ENCODE results near the gene BRF1. TPM values are rescaled to one million over a fixed set of nuclear protein-coding genes. Genes with fewer than 3 reads are reported as not detected.

The BRF1 gene
- total RNA-seq, 1 experiment from 2014 or later = 26.4 TPM

DNA sequence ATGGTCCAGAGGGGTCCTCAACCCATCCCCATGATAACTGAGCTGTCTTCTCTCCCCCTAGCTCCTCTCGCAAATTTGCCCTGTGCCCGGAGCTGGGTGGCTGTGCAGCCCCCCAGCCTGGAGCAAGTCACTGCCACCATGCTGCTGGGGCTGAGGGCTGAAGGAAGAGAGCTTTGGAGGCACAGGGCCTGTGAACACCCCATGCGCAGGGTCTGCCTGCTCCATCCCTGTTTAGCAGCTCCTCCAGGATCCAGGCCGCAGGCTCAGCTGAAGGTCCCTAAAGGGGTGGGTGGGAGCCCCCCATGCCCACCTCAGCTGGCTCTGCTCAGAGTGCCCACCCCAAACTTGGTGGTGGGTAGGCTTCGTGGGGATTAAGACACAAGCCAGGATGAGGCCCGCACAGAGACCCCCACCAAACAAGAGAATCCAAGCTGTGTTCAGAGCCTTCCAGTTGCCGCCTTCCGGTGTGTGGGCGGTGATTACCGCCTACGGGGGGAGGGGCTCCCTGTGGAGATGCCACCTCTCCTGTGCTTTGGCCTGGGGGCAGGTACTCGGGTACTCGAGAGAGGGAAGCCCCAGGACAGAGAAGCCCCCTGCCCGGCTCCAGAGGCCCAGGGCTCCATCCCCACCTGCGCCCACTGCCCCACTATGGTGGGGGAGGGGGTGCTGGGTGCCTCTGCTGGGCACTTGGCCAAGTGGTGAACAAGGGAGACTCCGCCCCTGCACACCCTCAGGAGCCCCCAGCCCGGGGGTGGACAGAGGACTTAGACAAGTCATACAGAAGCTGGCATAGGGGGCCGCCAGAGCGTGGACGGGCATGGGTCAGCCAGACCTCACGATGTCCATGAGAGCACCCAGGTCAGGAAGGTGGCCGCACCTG is 130.8 kb downstream of the BRF1 start:
- ATAC-seq (no peak), DNase-seq (ENCODE audit: low spot score) (no peak)
- TF ChIP-seq, protein P1, sequence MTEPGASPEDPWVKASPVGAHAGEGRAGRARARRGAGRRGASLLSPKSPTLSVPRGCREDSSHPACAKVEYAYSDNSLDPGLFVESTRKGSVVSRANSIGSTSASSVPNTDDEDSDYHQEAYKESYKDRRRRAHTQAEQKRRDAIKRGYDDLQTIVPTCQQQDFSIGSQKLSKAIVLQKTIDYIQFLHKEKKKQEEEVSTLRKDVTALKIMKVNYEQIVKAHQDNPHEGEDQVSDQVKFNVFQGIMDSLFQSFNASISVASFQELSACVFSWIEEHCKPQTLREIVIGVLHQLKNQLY (CRISPR knock-in tag; IDR thresholded peaks at IDR 0.05) = no peak
- TF ChIP-seq, protein P2, sequence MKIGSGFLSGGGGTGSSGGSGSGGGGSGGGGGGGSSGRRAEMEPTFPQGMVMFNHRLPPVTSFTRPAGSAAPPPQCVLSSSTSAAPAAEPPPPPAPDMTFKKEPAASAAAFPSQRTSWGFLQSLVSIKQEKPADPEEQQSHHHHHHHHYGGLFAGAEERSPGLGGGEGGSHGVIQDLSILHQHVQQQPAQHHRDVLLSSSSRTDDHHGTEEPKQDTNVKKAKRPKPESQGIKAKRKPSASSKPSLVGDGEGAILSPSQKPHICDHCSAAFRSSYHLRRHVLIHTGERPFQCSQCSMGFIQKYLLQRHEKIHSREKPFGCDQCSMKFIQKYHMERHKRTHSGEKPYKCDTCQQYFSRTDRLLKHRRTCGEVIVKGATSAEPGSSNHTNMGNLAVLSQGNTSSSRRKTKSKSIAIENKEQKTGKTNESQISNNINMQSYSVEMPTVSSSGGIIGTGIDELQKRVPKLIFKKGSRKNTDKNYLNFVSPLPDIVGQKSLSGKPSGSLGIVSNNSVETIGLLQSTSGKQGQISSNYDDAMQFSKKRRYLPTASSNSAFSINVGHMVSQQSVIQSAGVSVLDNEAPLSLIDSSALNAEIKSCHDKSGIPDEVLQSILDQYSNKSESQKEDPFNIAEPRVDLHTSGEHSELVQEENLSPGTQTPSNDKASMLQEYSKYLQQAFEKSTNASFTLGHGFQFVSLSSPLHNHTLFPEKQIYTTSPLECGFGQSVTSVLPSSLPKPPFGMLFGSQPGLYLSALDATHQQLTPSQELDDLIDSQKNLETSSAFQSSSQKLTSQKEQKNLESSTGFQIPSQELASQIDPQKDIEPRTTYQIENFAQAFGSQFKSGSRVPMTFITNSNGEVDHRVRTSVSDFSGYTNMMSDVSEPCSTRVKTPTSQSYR (CRISPR knock-in tag; IDR thresholded peaks at IDR 0.05) = no peak
- TF ChIP-seq, protein P3, sequence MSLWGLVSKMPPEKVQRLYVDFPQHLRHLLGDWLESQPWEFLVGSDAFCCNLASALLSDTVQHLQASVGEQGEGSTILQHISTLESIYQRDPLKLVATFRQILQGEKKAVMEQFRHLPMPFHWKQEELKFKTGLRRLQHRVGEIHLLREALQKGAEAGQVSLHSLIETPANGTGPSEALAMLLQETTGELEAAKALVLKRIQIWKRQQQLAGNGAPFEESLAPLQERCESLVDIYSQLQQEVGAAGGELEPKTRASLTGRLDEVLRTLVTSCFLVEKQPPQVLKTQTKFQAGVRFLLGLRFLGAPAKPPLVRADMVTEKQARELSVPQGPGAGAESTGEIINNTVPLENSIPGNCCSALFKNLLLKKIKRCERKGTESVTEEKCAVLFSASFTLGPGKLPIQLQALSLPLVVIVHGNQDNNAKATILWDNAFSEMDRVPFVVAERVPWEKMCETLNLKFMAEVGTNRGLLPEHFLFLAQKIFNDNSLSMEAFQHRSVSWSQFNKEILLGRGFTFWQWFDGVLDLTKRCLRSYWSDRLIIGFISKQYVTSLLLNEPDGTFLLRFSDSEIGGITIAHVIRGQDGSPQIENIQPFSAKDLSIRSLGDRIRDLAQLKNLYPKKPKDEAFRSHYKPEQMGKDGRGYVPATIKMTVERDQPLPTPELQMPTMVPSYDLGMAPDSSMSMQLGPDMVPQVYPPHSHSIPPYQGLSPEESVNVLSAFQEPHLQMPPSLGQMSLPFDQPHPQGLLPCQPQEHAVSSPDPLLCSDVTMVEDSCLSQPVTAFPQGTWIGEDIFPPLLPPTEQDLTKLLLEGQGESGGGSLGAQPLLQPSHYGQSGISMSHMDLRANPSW (CRISPR knock-in tag; conservative IDR thresholded peaks at IDR 0.05; ENCODE audit: low read depth) = no peak
- TF ChIP-seq, protein P4, sequence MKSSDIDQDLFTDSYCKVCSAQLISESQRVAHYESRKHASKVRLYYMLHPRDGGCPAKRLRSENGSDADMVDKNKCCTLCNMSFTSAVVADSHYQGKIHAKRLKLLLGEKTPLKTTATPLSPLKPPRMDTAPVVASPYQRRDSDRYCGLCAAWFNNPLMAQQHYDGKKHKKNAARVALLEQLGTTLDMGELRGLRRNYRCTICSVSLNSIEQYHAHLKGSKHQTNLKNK (CRISPR knock-in tag; IDR thresholded peaks at IDR 0.05) = no peak
- no peak for TF ChIP-seq PRRX2 (CRISPR knock-in tag; IDR thresholded peaks at IDR 0.05)
- TF ChIP-seq, protein P5, sequence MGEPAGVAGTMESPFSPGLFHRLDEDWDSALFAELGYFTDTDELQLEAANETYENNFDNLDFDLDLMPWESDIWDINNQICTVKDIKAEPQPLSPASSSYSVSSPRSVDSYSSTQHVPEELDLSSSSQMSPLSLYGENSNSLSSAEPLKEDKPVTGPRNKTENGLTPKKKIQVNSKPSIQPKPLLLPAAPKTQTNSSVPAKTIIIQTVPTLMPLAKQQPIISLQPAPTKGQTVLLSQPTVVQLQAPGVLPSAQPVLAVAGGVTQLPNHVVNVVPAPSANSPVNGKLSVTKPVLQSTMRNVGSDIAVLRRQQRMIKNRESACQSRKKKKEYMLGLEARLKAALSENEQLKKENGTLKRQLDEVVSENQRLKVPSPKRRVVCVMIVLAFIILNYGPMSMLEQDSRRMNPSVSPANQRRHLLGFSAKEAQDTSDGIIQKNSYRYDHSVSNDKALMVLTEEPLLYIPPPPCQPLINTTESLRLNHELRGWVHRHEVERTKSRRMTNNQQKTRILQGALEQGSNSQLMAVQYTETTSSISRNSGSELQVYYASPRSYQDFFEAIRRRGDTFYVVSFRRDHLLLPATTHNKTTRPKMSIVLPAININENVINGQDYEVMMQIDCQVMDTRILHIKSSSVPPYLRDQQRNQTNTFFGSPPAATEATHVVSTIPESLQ (CRISPR knock-in tag; IDR thresholded peaks at IDR 0.05) = no peak
- H3K9me3 Mint-ChIP-seq = no peaks in the 10 kb centered on the region
- H3K36me3 Mint-ChIP-seq = no peaks in the 10 kb centered on the region
- H3K4me1 Mint-ChIP-seq = no peaks in the 10 kb centered on the region
- ChIA-PET CTCF (interaction anchor here (0.6 to 7.4 kb wide), 20 partner anchors 12 to 483 kb away, joined by 3 to 107 read pairs (median 4); partner anchors contain the start of genes BRF1, BTBD6, NUDT14 and PACS2), POLR2A (no interaction called here)
- peak overlapping the region; percentile 63 for H3K4me3 Mint-ChIP-seq
- H3K27ac Mint-ChIP-seq = no peak overlapping the region
- H3K27me3 Mint-ChIP-seq (ENCODE audit: low read depth) = peaks cover 15% of the 10 kb centered on the region

DNA sequence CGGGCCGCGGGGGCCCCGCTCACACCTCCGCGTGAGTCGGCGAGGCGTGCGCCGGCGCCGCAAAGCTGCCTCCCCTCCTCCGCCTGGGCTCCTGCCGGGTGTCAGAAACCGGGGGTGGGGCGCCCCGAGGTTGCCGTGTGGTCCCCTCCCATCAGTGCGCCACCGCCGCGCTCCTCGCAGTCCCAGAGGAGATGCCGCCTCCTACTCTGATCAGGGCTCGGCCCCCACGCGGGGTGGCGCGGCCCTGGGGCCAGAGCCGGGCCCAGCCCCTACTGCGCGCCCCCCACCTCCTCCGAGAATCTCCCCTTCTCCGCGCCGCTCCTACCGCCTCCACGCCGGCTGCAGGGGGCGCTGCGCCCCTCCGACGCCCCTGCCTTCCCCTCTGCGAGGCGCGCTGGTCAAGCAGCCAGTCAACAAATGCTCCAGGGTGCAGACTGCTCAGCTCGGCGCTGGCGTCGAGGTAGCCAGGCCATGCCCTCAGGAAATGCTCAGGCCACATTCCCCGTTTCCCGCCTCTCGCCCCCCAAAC is 131.8 kb downstream of the BRF1 start:
- ChIA-PET CTCF (interaction anchor here (0.6 to 7.4 kb wide), 26 partner anchors 13 to 1036 kb away, joined by 3 to 107 read pairs (median 4); partner anchors contain the start of genes BRF1, BTBD6, NUDT14 and PACS2), POLR2A (no interaction called here)
- ATAC-seq (peak; percentile 68), DNase-seq (ENCODE audit: low spot score) (peak; percentile 76)
- H3K9me3 Mint-ChIP-seq = no peaks in the 10 kb centered on the region
- peak overlapping the region; percentile 63 for H3K4me3 Mint-ChIP-seq
- H3K4me1 Mint-ChIP-seq = no peaks in the 10 kb centered on the region
- H3K36me3 Mint-ChIP-seq = no peaks in the 10 kb centered on the region
- peaks cover 15% of the 10 kb centered on the region for H3K27me3 Mint-ChIP-seq (ENCODE audit: low read depth)
- no peak overlapping the region for H3K27ac Mint-ChIP-seq
- TF ChIP-seq, protein P6, sequence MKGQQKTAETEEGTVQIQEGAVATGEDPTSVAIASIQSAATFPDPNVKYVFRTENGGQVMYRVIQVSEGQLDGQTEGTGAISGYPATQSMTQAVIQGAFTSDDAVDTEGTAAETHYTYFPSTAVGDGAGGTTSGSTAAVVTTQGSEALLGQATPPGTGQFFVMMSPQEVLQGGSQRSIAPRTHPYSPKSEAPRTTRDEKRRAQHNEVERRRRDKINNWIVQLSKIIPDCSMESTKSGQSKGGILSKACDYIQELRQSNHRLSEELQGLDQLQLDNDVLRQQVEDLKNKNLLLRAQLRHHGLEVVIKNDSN (CRISPR knock-in tag; IDR thresholded peaks at IDR 0.05) = no peak
- peak; percentile 60; the same call in 1 of the 2 replicates for TF ChIP-seq ZNF423 (CRISPR knock-in tag; IDR thresholded peaks at IDR 0.05)
- no peak for TF ChIP-seq NFATC4 (CRISPR knock-in tag; IDR thresholded peaks at IDR 0.05)
- TF ChIP-seq, protein P7, sequence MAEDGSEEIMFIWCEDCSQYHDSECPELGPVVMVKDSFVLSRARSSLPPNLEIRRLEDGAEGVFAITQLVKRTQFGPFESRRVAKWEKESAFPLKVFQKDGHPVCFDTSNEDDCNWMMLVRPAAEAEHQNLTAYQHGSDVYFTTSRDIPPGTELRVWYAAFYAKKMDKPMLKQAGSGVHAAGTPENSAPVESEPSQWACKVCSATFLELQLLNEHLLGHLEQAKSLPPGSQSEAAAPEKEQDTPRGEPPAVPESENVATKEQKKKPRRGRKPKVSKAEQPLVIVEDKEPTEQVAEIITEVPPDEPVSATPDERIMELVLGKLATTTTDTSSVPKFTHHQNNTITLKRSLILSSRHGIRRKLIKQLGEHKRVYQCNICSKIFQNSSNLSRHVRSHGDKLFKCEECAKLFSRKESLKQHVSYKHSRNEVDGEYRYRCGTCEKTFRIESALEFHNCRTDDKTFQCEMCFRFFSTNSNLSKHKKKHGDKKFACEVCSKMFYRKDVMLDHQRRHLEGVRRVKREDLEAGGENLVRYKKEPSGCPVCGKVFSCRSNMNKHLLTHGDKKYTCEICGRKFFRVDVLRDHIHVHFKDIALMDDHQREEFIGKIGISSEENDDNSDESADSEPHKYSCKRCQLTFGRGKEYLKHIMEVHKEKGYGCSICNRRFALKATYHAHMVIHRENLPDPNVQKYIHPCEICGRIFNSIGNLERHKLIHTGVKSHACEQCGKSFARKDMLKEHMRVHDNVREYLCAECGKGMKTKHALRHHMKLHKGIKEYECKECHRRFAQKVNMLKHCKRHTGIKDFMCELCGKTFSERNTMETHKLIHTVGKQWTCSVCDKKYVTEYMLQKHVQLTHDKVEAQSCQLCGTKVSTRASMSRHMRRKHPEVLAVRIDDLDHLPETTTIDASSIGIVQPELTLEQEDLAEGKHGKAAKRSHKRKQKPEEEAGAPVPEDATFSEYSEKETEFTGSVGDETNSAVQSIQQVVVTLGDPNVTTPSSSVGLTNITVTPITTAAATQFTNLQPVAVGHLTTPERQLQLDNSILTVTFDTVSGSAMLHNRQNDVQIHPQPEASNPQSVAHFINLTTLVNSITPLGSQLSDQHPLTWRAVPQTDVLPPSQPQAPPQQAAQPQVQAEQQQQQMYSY (CRISPR knock-in tag; IDR thresholded peaks at IDR 0.05) = no peak
- TF ChIP-seq, protein P8, sequence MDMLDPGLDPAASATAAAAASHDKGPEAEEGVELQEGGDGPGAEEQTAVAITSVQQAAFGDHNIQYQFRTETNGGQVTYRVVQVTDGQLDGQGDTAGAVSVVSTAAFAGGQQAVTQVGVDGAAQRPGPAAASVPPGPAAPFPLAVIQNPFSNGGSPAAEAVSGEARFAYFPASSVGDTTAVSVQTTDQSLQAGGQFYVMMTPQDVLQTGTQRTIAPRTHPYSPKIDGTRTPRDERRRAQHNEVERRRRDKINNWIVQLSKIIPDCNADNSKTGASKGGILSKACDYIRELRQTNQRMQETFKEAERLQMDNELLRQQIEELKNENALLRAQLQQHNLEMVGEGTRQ (CRISPR knock-in tag; IDR thresholded peaks at IDR 0.05) = no peak
- no peak for TF ChIP-seq NR1H2 (CRISPR knock-in tag; IDR thresholded peaks at IDR 0.05)
- TF ChIP-seq ZNF121 (CRISPR knock-in tag; IDR thresholded peaks at IDR 0.05) = peak; percentile 78; the same call in 1 of the 2 replicates
- no peak for TF ChIP-seq ZNF396 (CRISPR knock-in tag; IDR thresholded peaks at IDR 0.05; ENCODE audit: borderline replicate concordance)
- TF ChIP-seq, protein P9, sequence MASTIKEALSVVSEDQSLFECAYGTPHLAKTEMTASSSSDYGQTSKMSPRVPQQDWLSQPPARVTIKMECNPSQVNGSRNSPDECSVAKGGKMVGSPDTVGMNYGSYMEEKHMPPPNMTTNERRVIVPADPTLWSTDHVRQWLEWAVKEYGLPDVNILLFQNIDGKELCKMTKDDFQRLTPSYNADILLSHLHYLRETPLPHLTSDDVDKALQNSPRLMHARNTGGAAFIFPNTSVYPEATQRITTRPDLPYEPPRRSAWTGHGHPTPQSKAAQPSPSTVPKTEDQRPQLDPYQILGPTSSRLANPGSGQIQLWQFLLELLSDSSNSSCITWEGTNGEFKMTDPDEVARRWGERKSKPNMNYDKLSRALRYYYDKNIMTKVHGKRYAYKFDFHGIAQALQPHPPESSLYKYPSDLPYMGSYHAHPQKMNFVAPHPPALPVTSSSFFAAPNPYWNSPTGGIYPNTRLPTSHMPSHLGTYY (CRISPR knock-in tag; IDR thresholded peaks at IDR 0.05) = no peak

All from WTC11 (cell line).